Panc1 (cell line): ENCODE results near the gene MLANA.

Source experiments
- POLR2AphosphoS5 ChIP-seq: IDR thresholded peaks from 2 replicates; pipeline ENCODE4 v1.6.1; 2012; ENCODE audit warnings: mild to moderate bottlenecking, low read depth, low read length, moderate library complexity
- TCF7L2 ChIP-seq: IDR thresholded peaks from 2 replicates; pipeline ENCODE4 v1.6.1; 2011; ENCODE audit warnings: mild to moderate bottlenecking, low read depth, low read length, inconsistent platforms
- TF ChIP-seq, protein P1 (sequence below): fragments of 450-650 bp; IDR thresholded peaks from 2 replicates; pipeline ENCODE4 v1.5.1; 2017; ENCODE audit warnings: mild to moderate bottlenecking

DNA sequence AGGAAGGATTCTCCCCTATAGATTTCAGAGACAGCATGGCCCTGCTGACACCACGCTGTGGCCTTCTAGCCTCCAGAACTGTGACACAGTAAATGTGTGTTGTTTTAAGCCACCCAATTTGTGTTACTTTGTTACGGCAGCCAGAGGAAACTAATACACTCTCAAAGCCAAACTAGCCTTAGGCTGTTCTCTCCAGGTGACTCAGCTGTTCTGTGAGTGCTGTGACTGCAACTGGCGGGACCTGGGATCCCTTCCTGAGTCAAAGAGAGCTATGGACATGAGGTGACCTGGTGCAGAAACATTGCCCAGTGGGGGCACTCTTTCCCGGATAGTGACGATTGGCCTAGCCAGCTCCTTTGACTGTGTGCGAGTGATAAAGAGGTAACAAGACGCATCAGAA, 14.0 kb upstream of the MLANA start:
- TF ChIP-seq, protein P1, sequence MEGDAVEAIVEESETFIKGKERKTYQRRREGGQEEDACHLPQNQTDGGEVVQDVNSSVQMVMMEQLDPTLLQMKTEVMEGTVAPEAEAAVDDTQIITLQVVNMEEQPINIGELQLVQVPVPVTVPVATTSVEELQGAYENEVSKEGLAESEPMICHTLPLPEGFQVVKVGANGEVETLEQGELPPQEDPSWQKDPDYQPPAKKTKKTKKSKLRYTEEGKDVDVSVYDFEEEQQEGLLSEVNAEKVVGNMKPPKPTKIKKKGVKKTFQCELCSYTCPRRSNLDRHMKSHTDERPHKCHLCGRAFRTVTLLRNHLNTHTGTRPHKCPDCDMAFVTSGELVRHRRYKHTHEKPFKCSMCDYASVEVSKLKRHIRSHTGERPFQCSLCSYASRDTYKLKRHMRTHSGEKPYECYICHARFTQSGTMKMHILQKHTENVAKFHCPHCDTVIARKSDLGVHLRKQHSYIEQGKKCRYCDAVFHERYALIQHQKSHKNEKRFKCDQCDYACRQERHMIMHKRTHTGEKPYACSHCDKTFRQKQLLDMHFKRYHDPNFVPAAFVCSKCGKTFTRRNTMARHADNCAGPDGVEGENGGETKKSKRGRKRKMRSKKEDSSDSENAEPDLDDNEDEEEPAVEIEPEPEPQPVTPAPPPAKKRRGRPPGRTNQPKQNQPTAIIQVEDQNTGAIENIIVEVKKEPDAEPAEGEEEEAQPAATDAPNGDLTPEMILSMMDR, result no peak
- TF ChIP-seq POLR2AphosphoS5, result no peak
- TF ChIP-seq TCF7L2, result no peak
